Measurements from ENCODE around the gene SNRPA1.

The SNRPA1 gene

GRCh38 chr15:101329309-101329863 is 34.3 kb upstream of the SNRPA1 start:
- no peak for TF ChIP-seq CTCF (IDR thresholded peaks at IDR 0.05; ENCODE audit: borderline replicate concordance, insufficient read depth, low read depth, low read length)
- no peak overlapping the region for H3K4me3 ChIP-seq (ENCODE audit: low read depth, low read length)

DNA sequence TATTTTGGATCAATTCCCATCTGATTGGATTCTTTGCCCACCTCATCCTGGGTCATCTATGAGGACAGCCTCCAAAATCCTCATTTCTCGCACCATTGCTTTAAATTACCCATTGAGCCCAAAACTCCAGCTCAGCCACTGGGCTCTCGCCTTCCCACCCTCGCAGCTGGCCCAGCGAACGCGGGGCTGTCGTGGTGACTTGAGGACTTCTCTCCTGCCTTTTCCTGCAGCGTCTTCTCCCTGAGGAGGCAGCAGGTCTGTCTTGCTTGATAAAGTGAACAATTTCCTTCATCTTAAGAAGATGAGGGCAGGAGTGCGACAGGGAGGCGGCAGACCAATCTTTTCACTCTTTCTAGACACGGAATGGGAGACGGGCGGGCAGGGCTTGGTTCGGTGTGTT is 33.0 kb upstream of the SNRPA1 start:
- TF ChIP-seq CTCF (IDR thresholded peaks at IDR 0.05; ENCODE audit: borderline replicate concordance, insufficient read depth, low read depth, low read length), result no peak

DNA sequence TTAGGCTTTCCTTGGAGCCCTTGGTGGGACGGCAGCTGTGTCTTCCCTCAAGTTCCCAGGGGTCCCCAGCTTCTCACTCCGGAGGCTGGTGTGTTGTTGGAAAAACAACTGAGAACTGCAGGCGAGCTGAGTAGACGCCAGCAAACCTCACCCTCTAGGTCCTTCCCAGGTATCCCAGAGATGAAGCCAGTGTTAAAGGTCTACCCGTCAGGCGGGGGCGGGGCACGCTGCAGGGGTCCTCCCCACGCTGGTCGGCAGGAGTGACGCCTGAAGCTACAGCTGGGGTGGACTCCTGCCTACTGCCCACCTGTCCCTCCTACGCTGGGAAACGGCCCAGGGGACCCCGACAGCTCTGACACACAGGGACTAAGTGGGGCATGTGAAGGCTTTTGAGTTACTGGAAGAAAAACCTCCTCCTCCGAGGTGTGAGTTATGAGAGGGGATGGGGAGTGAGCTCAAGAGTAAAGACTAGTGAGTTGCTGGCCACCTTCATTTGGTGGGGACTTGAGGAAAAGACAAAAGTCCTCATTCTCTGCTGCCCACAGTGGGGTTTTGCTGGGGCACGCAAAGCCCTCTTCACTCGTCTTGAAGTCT is 32.2 kb upstream of the SNRPA1 start:
- no peak overlapping the region for H3K4me3 ChIP-seq (ENCODE audit: low read depth, low read length)
- no peak for TF ChIP-seq CTCF (IDR thresholded peaks at IDR 0.05; ENCODE audit: borderline replicate concordance, insufficient read depth, low read depth, low read length)

More for the DNA sequence above, 33.0 kb upstream of the SNRPA1 start:
- H3K4me3 ChIP-seq (ENCODE audit: low read depth, low read length), result no peak overlapping the region

DNA sequence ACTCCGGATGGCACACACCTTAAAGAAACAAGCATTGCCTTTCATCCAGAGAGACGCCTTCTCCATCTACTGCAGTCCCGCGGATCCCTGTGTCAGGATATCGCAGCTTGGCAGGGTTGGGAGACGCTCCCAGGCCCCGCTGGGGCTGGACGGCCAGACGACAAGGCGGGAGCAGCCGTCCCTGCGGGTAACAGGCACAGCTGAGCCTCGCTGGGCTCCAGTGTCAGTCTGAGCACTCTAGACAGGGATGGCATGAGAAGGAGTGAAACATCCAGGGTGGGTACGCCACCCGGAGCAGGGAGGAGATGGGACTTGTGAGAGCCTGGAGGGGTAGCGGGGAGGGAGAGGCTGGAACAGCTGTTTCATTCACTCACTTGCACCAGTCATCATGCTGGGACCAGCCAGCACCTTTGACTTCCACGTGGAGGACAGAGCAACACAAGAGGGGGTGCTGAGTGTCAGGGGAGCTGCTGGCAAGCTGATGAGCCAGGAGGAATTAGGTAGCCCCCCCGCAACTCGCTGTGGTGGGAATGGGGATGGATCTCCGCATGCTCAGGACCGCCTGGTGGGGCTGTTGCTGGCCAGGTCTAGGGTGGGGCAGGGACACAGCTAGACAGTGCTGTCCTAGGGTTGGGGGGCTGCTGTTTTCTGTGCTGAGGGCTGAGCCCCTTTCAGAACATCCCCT is 31.6 kb upstream of the SNRPA1 start:
- no peak overlapping the region for H3K4me3 ChIP-seq (ENCODE audit: low read depth, low read length)

GRCh38 chr15:101326026-101326315 is 30.9 kb upstream of the SNRPA1 start:
- no peak for TF ChIP-seq CTCF (IDR thresholded peaks at IDR 0.05; ENCODE audit: borderline replicate concordance, insufficient read depth, low read depth, low read length)
- H3K4me3 ChIP-seq (ENCODE audit: low read depth, low read length), result no peak overlapping the region

More for the DNA sequence above, 31.6 kb upstream of the SNRPA1 start:
- no peak for TF ChIP-seq CTCF (IDR thresholded peaks at IDR 0.05; ENCODE audit: borderline replicate concordance, insufficient read depth, low read depth, low read length)

DNA sequence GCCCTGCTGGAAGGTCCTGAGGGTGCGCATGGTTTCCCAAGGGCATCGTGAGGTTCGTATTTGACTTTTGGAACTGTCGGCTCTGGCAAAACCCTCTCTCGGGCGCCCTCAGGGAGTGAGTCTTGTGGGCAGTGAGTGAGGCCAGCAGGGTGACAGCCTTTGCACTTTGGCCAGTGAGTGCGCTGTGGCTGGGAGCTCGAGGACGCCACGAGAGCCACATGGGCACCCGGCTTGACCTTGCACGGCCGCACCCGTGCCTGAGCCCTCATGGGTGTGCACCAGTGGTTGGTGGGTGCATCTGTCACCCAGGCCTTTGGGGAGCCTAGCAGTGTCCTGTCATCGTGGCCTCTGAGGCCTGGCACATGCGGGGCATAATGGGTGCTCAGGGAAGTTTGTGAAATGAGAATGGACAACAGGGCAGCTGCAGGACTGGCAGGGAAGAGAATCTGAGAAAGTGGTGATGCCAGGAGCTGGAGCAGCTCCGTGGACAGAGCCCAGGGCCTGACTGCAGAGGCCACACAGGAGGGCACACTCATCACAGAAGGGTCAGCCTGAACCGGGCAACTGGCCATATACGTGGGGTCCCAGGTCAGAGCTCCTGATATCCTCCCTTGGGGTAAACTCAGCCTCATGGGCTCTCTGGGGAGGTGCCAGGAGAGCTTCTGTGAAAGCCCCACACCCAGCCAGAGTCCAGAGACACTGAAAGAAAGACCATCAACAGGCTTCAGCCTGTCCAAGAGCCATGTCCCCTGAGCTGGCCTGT is 30.4 kb upstream of the SNRPA1 start:
- TF ChIP-seq CTCF (IDR thresholded peaks at IDR 0.05; ENCODE audit: borderline replicate concordance, insufficient read depth, low read depth, low read length), result no peak
- H3K4me3 ChIP-seq (ENCODE audit: low read depth, low read length), result no peak overlapping the region
